ENCODE data around the gene MTG2.
A peak's percentile ranks its signal among the peaks of the same experiment; 100 is the strongest.

The MTG2 gene

DNA sequence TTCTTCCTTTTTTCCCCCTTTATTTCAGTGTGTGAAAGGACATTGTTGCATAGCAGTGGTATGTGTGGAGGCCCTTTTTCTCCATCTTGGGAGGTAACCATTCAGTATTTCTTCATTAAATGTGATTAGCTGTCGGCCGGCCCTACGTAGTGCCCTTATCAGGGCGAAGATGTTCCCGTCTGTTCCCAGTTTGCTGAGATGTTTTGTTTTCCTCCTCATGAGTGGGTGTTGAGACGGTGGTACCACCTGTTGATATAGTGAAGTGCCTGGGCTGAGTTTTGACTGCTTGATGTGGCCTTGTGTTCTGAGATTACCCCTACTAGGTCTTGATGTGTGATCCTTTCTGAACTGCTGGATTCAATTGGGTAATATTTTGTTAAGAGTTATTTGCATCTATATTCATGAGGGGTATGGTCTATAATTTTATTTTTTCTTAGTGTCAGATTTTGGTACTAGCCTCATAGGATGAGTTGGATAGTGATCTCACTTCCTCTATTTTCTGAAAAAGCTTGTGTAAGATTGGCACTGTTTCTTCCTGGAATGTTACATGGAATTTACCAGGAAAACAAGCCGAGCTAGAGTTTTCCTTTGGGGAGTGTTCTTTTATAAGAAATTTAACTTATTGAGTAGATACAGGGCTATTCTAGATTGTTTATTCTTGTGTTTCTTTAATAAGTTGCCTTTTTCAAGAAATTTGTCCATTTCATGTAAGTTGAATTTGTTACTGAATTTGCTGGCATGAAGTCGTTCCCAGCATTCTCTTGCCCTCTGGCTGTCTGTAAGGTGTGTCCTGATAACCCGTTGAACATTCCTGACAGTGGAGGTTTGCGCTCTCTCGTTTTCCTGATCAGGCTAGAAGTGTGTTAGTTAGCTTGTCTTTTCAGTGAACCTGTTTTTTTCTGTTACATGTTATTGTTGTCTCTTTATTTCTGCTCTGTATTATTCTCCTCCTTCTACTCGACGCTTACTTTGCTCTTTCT, 4.3 kb downstream of the MTG2 start (continued):
- no peak for TF ChIP-seq HIC1 (tag by site-specific recombination; IDR thresholded peaks at IDR 0.05)

DNA sequence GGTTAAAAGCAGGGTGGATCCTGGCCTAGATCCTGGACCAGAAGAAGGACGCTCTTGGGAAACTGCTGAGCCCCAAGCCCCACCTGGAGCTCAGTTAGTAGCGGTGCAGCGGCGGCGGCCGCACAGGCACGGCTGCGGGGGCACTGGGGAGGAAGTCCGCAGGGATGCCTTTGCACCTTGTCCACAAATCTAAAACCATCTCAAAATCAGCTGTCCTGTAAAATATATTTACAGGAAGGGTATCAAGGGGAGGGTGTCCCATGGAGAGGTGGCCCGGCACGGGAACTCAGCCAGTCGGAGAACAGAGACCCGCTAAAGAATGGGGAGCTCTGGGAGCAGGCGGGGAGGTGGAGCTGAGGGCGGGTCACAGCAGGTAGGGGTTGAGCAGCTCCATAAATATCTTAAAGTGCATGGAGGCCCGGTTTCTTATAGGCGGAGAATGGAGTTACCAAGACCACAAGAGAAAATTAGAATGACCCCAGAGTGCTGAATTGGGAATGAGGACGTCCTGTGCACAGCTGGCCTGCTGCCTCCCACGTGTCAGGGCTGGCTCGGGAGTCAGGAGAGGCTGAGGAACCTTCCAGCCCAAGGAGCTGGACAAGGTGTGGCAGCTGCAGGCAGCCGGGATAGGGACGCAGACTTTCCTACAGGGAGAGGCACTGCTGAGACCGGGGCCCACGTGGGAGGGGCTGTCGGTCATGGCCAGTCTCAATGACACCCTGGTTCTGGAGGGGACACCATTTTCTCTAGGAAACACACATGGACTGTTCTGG, 8.0 kb downstream of the MTG2 start:
- H3K36me3 ChIP-seq (ENCODE audit: control insufficient read depth in 2 of 2, insufficient read depth in 1 of 2, low read length in 2 of 2): peaks cover 19 to 51% of the 10 kb centered on the region in 2 experiments
- no peaks in the 10 kb centered on the region for H3K9me3 ChIP-seq (ENCODE audit: control insufficient read depth, insufficient read depth, low read depth, low read length)
- TF ChIP-seq, protein P1, sequence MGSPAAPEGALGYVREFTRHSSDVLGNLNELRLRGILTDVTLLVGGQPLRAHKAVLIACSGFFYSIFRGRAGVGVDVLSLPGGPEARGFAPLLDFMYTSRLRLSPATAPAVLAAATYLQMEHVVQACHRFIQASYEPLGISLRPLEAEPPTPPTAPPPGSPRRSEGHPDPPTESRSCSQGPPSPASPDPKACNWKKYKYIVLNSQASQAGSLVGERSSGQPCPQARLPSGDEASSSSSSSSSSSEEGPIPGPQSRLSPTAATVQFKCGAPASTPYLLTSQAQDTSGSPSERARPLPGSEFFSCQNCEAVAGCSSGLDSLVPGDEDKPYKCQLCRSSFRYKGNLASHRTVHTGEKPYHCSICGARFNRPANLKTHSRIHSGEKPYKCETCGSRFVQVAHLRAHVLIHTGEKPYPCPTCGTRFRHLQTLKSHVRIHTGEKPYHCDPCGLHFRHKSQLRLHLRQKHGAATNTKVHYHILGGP (tag by site-specific recombination; IDR thresholded peaks at IDR 0.05): no peak
- TF ChIP-seq RBAK (tag by site-specific recombination; IDR thresholded peaks at IDR 0.05) (no peak), ZNF19 (tag by site-specific recombination; IDR thresholded peaks at IDR 0.05; ENCODE audit: low read depth) (no peak), ZNF138 (tag by site-specific recombination; IDR thresholded peaks at IDR 0.05; ENCODE audit: borderline replicate concordance) (no peak)
- TF ChIP-seq, protein P2, sequence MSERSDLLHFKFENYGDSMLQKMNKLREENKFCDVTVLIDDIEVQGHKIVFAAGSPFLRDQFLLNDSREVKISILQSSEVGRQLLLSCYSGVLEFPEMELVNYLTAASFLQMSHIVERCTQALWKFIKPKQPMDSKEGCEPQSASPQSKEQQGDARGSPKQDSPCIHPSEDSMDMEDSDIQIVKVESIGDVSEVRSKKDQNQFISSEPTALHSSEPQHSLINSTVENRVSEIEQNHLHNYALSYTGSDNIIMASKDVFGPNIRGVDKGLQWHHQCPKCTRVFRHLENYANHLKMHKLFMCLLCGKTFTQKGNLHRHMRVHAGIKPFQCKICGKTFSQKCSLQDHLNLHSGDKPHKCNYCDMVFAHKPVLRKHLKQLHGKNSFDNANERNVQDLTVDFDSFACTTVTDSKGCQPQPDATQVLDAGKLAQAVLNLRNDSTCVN (tag by site-specific recombination; optimal IDR thresholded peaks at IDR 0.05): no peak
- H3K4me3 ChIP-seq (ENCODE audit: low read depth, low read length): no peak overlapping the region
- ChIA-PET POLR2A (interaction anchor here (0.6 kb wide), 1 partner anchor 24 kb away, joined by 6 read pairs; no protein-coding TSS in a partner anchor), CTCF (no interaction called here)
- no peak overlapping the region for H3K27ac ChIP-seq (ENCODE audit: extremely low read depth, low read depth, low read length)
- H3K4me1 ChIP-seq (ENCODE audit: control insufficient read depth, insufficient read depth, low read length): no peaks in the 10 kb centered on the region

DNA sequence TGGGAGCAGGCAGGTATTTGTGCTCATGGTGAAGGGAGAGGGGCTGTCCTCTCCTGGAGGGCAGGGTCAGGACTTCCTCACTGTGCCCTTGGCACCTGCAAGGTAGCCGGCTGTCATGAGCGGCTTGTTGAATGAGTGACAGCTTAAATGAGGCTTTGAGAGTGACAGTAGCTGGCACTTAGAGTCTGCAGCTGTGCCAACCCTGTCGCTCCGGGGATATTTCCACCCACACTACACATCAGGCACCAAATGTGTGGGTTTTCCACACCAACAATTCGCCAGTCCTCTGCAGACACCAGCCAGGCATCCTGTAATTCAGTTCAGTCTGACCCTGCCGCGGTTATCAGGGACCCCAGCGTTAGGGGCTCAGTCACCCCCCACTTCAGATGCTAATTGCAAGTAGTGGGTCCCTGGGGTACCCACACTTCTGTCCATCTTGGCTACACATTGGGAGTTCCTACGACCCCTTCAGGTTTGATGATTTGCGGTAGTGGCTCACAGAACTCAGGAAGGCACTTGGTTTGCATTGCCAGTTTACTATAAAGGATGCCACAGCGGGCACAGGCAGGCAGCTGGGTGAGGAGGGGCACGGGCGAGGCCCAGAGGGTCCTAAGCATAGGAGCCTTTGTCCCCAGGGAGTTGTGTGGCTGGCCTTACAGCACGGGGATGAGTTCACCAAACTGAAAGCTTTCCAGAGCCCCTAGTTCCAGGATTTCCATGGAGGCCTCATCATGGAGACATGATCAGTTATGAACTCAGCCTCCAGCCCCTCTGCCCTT, 9.1 kb downstream of the MTG2 start:
- Histone ChIP-seq H3K4me1 (ENCODE audit: control insufficient read depth, insufficient read depth, low read length) (no peaks in the 10 kb centered on the region), H3K27ac (ENCODE audit: extremely low read depth, low read depth, low read length) (no peak overlapping the region), H3K36me3 (ENCODE audit: control insufficient read depth in 2 of 2, insufficient read depth in 1 of 2, low read length in 2 of 2) (peaks cover 24 to 58% of the 10 kb centered on the region in 2 experiments), H3K4me3 (ENCODE audit: low read depth, low read length) (no peak overlapping the region), H3K9me3 (ENCODE audit: control insufficient read depth, insufficient read depth, low read depth, low read length) (no peaks in the 10 kb centered on the region)
- ChIA-PET POLR2A (no interaction called here), CTCF (interaction anchor here (0.7 kb wide), 1 partner anchor 574 kb away, joined by 3 read pairs; no protein-coding TSS in a partner anchor)
- no peak for TF ChIP-seq ZNF140 (tag by site-specific recombination; IDR thresholded peaks at IDR 0.05)
- 0 out of 2 replicates have a peak, but pooled peaks have one; percentile 6 for TF ChIP-seq EGR2 (tag by site-specific recombination; IDR thresholded peaks at IDR 0.05; ENCODE audit: low read depth)
- peak; percentile 33; the same call in 1 of the 2 replicates for TF ChIP-seq ZFHX2 (tag by site-specific recombination; conservative IDR thresholded peaks at IDR 0.05)

GRCh38 chr20:62192635-62193034, 9.8 kb downstream of the MTG2 start:
- Histone ChIP-seq H3K36me3 (ENCODE audit: control insufficient read depth in 2 of 2, insufficient read depth in 1 of 2, low read length in 2 of 2) (peaks cover 24 to 65% of the 10 kb centered on the region in 2 experiments), H3K9me3 (ENCODE audit: control insufficient read depth, insufficient read depth, low read depth, low read length) (no peaks in the 10 kb centered on the region), H3K4me1 (ENCODE audit: control insufficient read depth, insufficient read depth, low read length) (no peaks in the 10 kb centered on the region), H3K4me3 (ENCODE audit: low read depth, low read length) (no peak overlapping the region), H3K27ac (ENCODE audit: extremely low read depth, low read depth, low read length) (no peak overlapping the region)
- ChIA-PET POLR2A (no interaction called here), CTCF (interaction anchor here (0.7 kb wide), 1 partner anchor 573 kb away, joined by 3 read pairs; no protein-coding TSS in a partner anchor)
- TF ChIP-seq GLI2 (tag by site-specific recombination; IDR thresholded peaks at IDR 0.05; ENCODE audit: borderline replicate concordance, low read depth) (no peak), ZEB2 (tag by site-specific recombination; IDR thresholded peaks at IDR 0.05) (no peak), ZNF785 (tag by site-specific recombination; IDR thresholded peaks at IDR 0.05) (no peak), ZNF350 (tag by site-specific recombination; IDR thresholded peaks at IDR 0.05) (no peak), ZFP69B (tag by site-specific recombination; IDR thresholded peaks at IDR 0.05) (no peak), ZNF341 (tag by site-specific recombination; IDR thresholded peaks at IDR 0.05; ENCODE audit: low read depth) (no peak), ZNF747 (tag by site-specific recombination; IDR thresholded peaks at IDR 0.05) (no peak)
- TF ChIP-seq, protein P3, sequence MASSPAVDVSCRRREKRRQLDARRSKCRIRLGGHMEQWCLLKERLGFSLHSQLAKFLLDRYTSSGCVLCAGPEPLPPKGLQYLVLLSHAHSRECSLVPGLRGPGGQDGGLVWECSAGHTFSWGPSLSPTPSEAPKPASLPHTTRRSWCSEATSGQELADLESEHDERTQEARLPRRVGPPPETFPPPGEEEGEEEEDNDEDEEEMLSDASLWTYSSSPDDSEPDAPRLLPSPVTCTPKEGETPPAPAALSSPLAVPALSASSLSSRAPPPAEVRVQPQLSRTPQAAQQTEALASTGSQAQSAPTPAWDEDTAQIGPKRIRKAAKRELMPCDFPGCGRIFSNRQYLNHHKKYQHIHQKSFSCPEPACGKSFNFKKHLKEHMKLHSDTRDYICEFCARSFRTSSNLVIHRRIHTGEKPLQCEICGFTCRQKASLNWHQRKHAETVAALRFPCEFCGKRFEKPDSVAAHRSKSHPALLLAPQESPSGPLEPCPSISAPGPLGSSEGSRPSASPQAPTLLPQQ (tag by site-specific recombination; IDR thresholded peaks at IDR 0.05): no peak
